ENCODE results near the gene RDH8.

RDH8 gene

DNA sequence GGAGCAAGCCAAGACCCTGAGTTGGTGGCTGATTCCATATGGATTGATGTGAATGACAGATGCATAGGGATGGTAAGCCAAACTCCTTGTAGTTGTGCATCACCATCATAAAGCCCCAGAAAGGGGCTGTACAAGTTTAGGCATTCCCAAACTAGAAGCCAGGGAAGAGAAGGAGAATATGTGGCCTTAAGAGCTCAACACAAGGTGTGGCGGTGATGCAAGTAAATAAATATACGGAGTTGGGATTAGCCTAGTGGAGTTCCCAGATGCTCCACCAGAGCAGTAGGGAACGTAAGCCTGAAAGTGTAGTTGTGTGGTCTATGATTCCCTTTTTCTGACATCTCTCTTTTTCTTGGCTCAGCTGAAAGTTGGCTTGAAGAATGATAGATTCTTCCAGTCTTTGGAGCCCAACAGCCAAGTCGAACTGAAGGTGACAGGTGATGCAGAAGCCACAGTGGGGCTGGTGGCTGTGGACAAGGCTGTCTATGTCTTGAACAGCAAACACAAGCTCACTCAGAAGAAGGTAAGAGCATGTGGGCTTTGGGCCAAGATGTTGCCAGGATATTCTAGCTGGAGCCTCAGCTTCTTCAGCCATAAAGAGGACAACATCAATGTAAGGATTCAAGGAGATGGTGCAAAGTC, 30.1 kb downstream of the RDH8 start:
- DNase-seq, result peak; percentile 22

DNA sequence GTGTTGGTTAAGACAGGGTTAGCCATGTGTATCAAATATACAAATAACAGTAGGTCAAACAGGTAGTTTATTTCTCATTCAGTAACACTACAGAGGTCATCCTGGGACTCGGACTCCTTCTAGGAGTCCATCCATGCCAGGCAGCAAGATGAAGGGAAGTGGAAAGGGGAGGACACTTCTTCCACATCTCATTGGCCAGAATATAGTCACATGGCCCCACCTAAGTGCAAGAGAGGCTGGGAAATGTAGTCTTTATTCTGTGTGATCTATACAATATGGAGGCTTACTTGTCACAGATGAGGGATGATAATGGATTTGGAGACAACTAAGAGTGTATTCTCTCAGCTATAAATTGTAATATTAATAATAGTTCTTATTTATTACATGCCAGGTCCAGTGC, 31.1 kb downstream of the RDH8 start:
- DNase-seq, result no peak

DNA sequence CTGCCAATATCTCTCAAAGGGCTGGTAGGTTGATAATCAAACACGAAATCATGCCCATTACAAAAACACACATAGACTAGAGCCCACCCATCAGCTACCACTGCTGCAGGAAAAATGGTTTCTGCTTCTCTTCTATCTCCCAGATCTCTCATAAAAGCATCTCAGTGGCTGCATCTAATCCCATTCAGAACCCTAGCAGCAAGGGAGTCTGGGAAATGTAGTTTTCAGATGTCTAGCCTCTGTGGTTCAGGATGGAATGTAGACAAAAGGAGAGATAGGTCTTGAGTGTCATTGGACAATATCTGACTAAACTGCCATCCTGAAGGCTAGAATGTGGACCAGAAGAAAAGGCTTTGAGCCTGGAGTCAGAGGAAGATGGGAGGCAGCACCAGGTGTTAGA, 32.1 kb downstream of the RDH8 start:
- no peak for DNase-seq

DNA sequence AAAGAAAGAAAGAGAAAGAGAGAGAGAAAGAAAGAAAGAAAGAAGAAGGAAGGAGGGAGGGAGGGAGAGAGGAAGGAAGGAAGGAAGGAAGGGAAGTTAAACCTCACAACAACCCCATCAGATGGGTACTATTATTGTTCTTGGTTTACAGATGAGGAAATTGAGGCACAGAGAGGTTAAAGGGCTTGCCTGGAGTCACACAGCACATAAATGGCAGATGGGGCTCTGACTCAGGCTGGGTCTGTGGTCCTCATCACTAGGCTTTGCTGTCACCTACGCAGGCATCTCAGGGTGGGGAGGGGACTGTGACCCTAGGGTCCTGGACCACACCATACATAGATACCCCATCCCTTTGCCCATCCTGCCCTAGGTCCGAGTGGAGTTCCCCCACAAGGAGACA, 36.3 kb downstream of the RDH8 start:
- DNase-seq, result no peak

DNA sequence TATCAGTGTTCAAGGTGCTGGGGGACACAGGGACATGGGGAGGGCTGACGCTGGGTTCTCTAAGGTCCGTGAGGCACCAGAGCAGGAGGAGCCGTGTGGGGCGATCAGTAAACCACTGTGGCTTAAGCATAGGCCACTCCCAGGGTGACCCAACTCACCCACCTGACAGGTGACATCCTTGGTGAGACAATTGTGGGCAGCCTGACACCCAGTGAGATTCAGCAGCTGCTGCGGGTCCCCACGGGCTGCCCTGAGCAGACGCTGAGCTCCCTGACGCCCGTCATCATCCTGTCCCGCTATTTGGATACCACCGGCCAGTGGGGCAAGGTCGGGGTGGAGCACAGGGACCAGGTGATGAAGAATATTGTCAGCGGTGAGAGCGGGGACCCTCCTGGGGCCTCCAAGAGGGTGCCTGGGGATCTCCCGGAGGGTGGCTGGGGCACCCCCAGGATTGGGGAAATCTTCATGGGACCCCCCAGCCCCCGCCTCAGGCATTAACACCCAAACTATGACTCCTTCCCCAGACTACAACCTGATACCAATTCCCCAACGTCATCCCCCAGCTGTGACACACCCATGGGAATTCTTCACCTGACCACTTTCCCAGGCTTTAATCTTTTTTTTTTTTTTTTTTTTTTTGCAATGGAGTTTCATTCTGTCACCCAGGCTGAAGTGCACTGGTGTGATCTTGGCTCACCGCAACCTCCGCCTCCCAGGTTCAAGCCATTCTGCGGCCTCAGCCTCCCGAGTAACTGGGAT, 39.5 kb downstream of the RDH8 start:
- DNase-seq, result no peak

DNA sequence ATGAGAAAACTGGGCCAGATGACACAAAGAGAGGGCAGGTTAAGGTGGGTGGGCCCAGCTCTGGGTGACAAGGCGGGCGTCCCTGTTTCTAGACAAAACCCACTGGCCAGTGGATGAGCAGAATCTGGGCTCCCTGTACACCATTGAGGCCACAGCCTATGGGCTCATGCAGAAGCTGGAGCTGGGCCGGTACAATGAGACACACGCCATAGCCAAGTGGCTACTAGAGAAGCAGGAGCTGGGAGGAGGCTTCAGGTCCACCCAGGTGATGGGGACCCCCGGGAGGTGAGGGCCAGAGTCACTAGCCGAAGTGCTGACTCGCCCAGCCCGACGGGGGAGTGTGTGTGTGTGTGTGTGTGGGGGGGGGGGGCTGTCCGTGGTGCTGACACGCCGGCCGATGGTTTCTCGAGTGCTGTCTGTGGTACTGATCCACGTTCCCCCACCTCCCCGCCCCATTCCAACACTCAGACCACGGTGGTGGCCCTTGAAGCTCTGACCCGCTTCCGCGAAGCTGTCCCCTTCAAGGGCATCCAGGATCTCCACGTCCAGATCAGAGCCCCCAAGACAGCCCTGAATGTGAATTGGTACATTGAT, 48.5 kb downstream of the RDH8 start:
- DNase-seq, result no peak

DNA sequence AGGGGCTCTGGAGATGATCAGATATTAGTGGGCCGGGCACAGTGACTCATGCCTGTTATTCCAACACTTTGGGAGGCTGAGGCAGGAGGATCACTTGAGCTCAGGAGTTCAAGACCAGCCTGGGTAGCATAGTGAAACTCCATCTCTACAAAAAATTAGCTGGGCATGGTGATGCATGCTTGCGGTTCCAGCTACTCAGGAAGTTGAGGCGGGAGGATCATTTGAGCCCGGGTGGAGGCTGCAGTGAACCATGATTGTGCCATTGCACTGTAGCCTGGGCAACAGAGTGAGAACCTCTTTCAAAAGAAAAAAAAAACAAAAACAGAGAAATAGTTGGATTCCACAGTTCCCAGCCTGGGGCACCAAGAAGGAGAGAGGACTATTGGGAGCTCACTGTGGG, 54.9 kb downstream of the RDH8 start:
- no peak for DNase-seq

DNA sequence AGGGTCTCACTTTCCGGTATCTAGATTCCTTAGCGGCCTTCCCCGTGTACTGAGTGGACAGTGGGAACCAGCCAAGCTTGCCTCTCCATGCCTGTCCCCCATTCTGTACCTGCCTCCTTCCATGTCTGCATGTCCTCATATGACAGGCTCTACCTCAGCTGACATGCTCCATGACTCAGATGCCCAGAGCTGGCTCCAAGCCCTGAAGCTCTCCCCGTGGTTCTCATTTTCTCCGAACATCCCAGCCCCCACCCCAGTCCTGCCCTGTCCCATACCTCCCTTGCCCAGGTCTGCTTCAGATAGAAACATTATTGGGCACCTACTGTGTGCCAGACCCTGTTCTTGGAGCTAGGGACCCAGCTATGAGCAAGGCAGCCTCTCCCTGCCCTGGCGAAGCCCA, 55.8 kb downstream of the RDH8 start:
- no peak for DNase-seq

DNA sequence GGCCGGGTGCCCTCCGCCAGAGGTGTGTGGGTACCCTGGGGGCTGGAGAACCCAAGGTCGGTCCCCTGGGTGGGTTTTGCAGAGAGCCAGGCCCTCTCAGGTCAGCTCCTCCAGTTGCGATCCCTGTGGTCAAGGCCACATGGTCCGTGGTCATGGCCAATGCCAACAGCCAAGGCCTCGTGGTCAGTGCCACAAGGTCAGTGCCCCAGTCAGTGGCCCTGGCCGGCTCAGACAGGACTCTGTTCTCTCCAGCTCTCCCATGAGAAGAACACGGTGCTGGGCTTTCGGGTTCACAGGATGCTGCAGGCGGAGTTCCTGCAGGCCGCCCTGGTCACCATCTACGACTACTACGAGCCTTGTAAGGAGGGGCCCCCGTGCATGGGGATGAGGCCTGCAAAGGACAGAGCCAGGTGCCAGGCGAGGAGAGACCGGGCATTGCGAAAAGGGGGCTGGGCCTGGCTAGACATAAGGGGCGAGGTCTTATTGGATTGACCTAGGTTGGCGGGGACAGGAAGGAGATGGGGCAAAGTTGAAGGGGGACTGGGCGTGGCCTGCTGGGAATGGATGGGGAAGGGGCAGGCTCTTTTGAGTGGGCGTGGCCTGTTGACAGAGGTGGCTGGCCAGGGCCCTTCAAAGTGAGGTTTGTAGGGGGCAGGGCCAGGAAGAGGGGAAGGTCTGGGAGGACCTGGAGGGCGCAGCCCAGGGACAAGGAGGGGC, 57.6 kb downstream of the RDH8 start:
- no peak for DNase-seq
